HG02885 (cell line): ENCODE data around the gene RNF213.
"Not testable (repeated sequence)": the region's sequence is repeated elsewhere in the genome, so short reads cannot be mapped to it uniquely, and the experiment has no call there.

Experiments used
- ATAC-seq: cut with Tn5 transposase; IDR thresholded peaks from one replicate; pipeline ENCODE4 v1.9.1; 2021; ENCODE audit warnings: mild to moderate bottlenecking; ENCODE audit not compliant: unreplicated experiment, poor library complexity

The RNF213 gene

GRCh38 chr17:80384078-80384960, 123.7 kb downstream of the RNF213 start:
- ATAC-seq = no peak

- no peak for ATAC-seq
Measured at GRCh38 chr17:80385046-80385445, 124.4 kb downstream of the RNF213 start.

GRCh38 chr17:80386341-80386740, 125.7 kb downstream of the RNF213 start:
- ATAC-seq = no peak

- no peak for ATAC-seq
Measured at GRCh38 chr17:80387071-80387470, 126.4 kb downstream of the RNF213 start.

GRCh38 chr17:80388175-80388574, 127.5 kb downstream of the RNF213 start:
- ATAC-seq = no peak

GRCh38 chr17:80388601-80389000, 127.9 kb downstream of the RNF213 start:
- no peak for ATAC-seq

GRCh38 chr17:80389011-80389995, 128.7 kb downstream of the RNF213 start:
- no peak for ATAC-seq

GRCh38 chr17:80393241-80393890, 132.7 kb downstream of the RNF213 start:
- no peak for ATAC-seq

- ATAC-seq = no peak
Measured at GRCh38 chr17:80393961-80394360, 133.3 kb downstream of the RNF213 start.

- ATAC-seq = no peak
Measured at GRCh38 chr17:80394629-80395216, 134.1 kb downstream of the RNF213 start.

- no peak for ATAC-seq
Measured at GRCh38 chr17:80395402-80396151, 134.9 kb downstream of the RNF213 start.

GRCh38 chr17:80396157-80397033, 135.7 kb downstream of the RNF213 start:
- no peak for ATAC-seq

- no peak for ATAC-seq
Measured at GRCh38 chr17:80397034-80397387, 136.4 kb downstream of the RNF213 start.

GRCh38 chr17:80397686-80398085, 137.0 kb downstream of the RNF213 start:
- ATAC-seq = no peak

GRCh38 chr17:80401086-80401485, 140.4 kb downstream of the RNF213 start:
- ATAC-seq = not testable (repeated sequence)

- ATAC-seq = not testable (repeated sequence)
Measured at GRCh38 chr17:80402102-80402501, 141.4 kb downstream of the RNF213 start.

- no peak for ATAC-seq
Measured at GRCh38 chr17:80402959-80403358, 142.3 kb downstream of the RNF213 start.

- no peak for ATAC-seq
Measured at GRCh38 chr17:80406146-80406545, 145.5 kb downstream of the RNF213 start.

GRCh38 chr17:80407917-80408316, 147.3 kb downstream of the RNF213 start:
- ATAC-seq = not testable (repeated sequence)
